MG63 (cell line): Measurements from ENCODE around the gene TOLLIP. TPM values are rescaled to one million over a fixed set of nuclear protein-coding genes. Genes with fewer than 3 reads are reported as not detected.
A peak's percentile ranks its signal among the peaks of the same experiment; 100 is the strongest.

Source experiments
- DNase-seq: peaks from one replicate; pipeline ENCODE4 v3.0.0-alpha.2; 2020
- H3K27me3 ChIP-seq: fragments of 250-450 bp; sonication (Bioruptor Pico); 2 replicates; pipeline ENCODE4 v1.5.1; 2020; ENCODE audit warnings: mild to moderate bottlenecking, moderate library complexity
- H3K36me3 ChIP-seq: fragments of 250-450 bp; sonication (Bioruptor Pico); 2 replicates; pipeline ENCODE4 v1.5.1; 2020; ENCODE audit warnings: mild to moderate bottlenecking, moderate library complexity
- H3K4me3 ChIP-seq: fragments of 250-450 bp; sonication (Bioruptor Pico); 2 replicates; pipeline ENCODE4 v1.5.1; 2020; ENCODE audit warnings: mild to moderate bottlenecking, moderate library complexity
- H3K9me3 ChIP-seq: fragments of 250-450 bp; sonication (Bioruptor Pico); 2 replicates; pipeline ENCODE4 v1.5.1; 2020; ENCODE audit warnings: mild to moderate bottlenecking, moderate library complexity
- total RNA-seq: library from RNA; depleted of rRNA; stranded (reverse); fragments of >200 nt; shearing (Covaris generic); gene quantifications from 2 replicates; pipeline ENCODE4 v1.2.3, GENCODE V29; 2014; ENCODE audit warnings: low replicate concordance

TOLLIP gene
- total RNA-seq, 1 experiment from 2014 or later: 27.3 TPM

DNA sequence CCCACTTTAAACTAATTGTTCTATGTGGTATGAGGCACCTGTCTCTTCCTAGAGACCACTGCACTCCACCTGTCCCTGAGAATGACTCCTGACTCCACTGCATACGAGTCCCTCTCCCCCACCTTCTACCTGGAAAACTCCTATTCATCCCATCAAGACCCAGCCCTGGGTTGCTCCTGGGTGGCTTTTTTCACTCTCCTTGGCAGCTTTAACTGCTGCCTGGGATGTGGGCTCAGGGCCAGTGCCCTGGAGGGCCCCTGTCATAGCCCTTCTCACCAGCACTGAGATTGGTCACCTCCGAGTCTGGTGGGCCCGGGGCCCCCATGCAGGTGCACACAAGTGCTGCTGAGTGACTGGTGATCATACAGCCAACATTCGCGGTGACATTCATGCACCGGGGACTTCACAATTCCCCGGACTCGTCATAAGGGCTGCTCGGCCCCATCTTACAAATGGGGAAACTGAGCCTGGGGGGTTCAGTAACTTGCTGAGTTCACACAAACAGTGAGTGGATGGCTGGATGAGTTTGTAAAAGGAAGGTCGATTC lies 25.9 kb upstream of the TOLLIP start:
- Histone ChIP-seq H3K27me3 (no peaks in the 10 kb centered on the region), H3K36me3 (no peaks in the 10 kb centered on the region), H3K4me3 (peak overlapping the region; percentile 33), H3K9me3 (no peaks in the 10 kb centered on the region)
- DNase-seq: no peak

DNA sequence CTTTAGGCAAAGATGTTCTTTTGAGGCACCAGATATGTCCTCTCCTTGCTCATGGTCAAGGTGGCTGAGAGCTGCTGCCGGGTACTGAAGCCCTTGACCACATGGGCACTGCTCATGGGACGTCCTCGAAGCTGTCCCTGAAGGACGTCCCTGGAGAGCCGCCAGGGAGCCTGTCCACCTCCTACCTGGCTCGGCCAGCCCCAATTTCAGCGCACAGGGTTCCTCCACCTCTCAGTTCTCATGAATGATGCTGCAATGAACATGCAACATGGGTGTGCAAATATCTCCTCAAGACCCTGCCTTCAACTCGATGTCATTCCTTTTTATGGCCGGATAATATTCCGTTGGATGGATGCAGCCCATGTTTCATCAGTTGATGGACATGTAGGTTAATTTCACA lies 24.4 kb upstream of the TOLLIP start:
- Histone ChIP-seq H3K9me3 (no peaks in the 10 kb centered on the region; the same call in 1 of the 2 replicates), H3K27me3 (no peaks in the 10 kb centered on the region)
- DNase-seq: no peak

DNA sequence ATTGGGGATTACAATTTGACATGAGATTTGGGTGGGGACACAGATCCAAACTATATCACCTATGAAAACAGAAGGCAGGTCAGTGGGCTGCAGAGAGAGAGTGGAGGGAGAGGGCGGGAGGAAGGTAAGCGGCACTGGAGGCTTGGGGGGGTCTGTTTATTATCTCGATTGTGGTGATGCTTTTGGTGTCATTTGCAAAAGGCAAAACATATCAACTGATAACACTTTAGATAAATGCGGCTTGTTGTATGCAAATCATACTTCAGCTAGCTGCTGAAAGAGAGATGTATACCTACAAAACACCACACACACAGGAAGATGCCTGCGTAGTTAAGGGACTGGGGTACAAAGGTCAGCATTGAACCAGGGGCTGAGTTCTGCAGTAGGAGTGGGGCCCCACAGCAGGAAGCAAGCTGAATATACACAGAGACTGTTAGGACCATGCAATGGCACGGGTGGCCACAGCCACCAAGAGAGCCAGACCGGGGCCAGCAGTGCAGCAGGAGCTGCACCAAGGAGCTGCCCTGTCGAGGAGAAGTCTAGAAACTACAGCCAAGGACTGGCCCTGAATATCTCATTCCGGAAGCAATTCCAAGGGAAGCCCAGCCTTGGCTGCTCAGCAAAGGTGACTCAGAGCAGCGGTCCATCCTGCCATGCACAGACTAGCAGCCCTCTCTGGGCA lies 23.8 kb upstream of the TOLLIP start:
- H3K36me3 ChIP-seq: no peaks in the 10 kb centered on the region
- H3K27me3 ChIP-seq: no peaks in the 10 kb centered on the region
- peak; percentile 69 for DNase-seq
- H3K4me3 ChIP-seq: no peak overlapping the region
- peaks cover under 1% of the 10 kb centered on the region for H3K9me3 ChIP-seq

More for the DNA sequence above, 24.4 kb upstream of the TOLLIP start:
- H3K4me3 ChIP-seq: no peak overlapping the region
- no peaks in the 10 kb centered on the region for H3K36me3 ChIP-seq

DNA sequence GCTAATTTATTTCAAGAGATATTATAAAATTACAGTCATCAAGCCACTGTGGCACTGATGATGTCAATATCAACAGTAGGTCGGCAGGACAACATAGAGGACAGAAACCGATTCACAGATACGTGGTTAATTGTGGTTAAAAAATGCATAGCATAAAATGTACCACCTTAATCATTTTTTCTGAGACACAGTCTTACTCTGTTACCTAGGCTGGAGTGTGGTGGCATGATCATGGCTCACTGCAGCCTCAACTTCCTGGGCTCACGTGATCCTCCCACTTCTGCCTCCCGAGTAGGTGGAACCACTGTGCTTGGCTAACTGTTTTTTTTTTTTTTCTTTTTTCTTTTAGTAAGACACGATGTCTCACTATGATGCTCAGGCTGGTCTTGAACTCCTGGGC lies 21.0 kb upstream of the TOLLIP start:
- Histone ChIP-seq H3K4me3 (no peak overlapping the region), H3K36me3 (no peaks in the 10 kb centered on the region), H3K27me3 (no peaks in the 10 kb centered on the region), H3K9me3 (peaks cover 9% of the 10 kb centered on the region)
- no peak for DNase-seq

DNA sequence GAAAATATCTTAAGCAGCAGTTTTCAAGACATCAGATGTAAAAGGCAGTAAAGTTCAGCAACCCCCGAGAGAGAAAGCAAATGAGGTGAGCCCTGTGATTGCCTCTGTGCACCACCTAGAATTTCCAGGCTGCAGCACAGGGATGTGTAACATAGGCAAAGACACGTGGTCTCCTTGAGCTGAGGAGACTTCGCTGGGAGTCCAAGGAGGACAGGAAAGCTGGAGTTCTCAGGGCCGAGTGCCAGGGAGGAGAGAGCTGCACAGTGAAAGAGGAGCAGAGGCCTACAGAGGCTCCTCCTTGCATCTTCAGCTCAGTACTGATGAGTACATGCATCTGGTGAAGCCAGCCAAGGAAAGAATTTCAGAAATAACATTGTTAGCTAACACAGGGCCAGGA lies 17.6 kb upstream of the TOLLIP start:
- Histone ChIP-seq H3K27me3 (no peaks in the 10 kb centered on the region), H3K4me3 (no peak overlapping the region), H3K36me3 (no peaks in the 10 kb centered on the region), H3K9me3 (peaks cover 9% of the 10 kb centered on the region)
- no peak for DNase-seq

DNA sequence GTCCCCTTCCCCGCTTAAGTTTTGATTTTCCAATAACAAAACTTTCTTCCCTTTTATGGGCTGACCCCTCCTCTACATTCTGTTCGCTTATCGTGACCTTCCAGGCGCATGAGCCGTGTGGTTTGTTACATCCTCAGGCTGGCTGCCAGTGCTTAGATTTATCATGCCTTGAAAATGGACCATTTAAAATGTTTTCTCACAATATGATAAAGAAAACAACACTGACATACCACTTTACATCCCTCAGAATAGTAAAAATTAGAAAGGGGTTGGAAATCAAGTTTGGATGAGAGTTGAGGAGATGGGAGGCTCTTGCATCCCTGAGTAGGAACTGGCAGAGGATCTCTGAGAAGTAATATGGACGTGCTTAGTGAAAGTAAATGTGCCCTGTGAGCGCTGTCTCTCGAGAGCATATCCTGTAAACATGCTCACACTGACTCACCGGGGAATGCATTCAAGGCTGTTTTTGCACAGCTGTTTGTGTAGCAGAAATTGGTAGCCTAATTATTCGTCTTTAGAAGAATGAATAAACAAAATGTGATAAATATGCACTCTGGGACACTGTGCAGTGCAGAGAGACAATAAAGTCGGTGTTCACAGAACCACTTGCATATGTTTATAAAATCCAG lies 17.1 kb upstream of the TOLLIP start:
- DNase-seq: peak; percentile 45
- no peak overlapping the region for H3K4me3 ChIP-seq
- H3K27me3 ChIP-seq: no peaks in the 10 kb centered on the region
- H3K9me3 ChIP-seq: peaks cover 9% of the 10 kb centered on the region
- H3K36me3 ChIP-seq: no peaks in the 10 kb centered on the region

DNA sequence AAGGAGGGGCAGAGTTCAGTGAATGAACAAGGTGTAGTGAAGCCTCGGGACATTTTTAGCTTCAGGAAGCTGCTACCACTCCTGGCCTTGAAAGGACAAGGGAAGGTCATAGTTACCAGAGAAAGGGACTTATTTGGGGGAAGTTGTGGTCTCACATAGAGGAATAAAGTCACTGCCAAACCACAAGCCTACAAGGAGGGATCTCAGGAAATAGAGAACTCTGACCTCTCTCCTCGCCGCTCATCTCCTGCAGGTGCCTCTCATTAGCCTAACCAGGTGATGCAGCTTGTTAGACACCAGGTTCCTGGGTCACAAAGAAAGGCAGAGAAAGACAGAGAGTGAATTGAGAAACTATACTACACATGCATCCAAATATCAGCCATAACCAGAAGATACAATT lies 14.3 kb upstream of the TOLLIP start:
- H3K36me3 ChIP-seq: no peaks in the 10 kb centered on the region
- peaks cover 9% of the 10 kb centered on the region for H3K9me3 ChIP-seq
- H3K4me3 ChIP-seq: no peak overlapping the region
- DNase-seq: no peak
- no peaks in the 10 kb centered on the region for H3K27me3 ChIP-seq

DNA sequence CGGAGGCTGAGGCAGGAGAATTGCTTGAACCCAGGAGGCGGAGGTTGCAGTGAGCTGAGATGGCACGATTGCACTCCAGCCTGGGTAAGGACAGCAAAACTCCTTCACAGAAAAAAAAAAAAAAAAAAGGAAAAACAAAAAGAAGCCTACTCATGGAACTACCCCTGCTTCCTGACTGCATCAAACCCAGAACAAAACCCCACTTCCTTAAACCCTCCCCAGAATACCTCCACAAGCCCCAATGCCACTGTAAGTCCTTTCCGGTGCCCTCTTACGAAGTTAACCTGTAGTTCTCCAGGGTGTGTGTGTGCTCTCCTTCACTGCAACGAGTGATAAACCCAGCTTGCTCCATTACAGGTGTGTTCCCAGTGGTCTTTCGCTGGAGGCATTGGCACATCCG lies 8.6 kb upstream of the TOLLIP start:
- Histone ChIP-seq H3K36me3 (no peaks in the 10 kb centered on the region), H3K4me3 (no peak overlapping the region), H3K27me3 (no peaks in the 10 kb centered on the region), H3K9me3 (no peaks in the 10 kb centered on the region)
- no peak for DNase-seq

DNA sequence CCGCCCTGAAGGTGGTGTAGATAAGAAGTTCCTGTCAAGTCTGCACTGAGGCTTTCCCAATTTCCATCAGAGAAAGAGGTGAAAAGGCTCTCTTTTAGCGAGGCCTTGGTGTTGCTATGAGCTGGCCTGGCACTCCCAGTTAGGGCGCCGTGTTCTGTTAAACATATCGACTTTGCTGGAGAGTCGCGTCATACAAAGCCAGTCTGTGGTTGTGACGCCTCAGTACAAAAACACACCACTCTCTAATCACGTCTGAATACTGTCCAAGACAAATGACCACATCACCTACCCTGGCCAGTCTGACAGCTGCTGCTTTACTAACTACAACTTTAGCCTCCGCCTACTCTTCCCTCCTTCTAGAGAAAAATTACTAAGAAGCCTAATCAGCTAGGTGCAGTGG lies 8.0 kb upstream of the TOLLIP start:
- Histone ChIP-seq H3K4me3 (no peak overlapping the region), H3K27me3 (no peaks in the 10 kb centered on the region), H3K36me3 (no peaks in the 10 kb centered on the region), H3K9me3 (no peaks in the 10 kb centered on the region)
- DNase-seq: no peak

DNA sequence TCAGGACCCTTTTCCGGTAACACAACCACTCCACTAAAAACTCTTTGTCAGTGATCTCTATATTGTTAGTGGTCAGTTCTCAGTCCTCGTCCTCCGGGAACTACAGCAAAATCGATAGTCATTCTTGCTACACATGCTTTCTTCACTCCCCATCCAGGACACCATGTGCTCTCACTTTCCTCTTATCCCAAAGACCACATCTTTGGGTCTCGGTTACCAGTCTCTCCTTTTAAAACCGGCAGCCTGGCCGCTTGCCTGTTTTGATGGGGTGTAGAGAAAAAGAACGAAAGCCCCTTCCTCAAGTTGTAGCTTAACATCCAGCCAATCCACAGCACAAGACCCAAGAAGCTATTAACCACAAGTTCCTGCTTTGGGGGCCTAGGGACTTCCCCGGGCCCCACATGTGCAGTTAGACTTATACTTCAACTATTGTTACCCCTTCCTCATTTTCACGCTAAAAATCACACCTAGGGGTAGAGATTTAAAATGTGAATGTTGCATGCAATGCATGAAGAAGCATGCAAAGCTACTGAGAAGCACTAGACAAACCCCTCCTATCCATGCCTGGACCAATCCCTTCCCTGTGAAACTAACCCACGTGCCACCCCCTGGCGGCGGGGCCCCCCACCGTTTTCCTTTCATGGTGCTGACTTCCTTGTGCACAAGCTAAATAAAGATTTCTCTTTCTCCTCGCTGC lies 1.5 kb upstream of the TOLLIP start:
- peaks cover 9% of the 10 kb centered on the region for H3K9me3 ChIP-seq
- H3K4me3 ChIP-seq: peak overlapping the region; percentile 67
- DNase-seq: no peak
- peaks cover 2% of the 10 kb centered on the region; the same call in 1 of the 2 replicates for H3K36me3 ChIP-seq
- H3K27me3 ChIP-seq: no peaks in the 10 kb centered on the region

DNA sequence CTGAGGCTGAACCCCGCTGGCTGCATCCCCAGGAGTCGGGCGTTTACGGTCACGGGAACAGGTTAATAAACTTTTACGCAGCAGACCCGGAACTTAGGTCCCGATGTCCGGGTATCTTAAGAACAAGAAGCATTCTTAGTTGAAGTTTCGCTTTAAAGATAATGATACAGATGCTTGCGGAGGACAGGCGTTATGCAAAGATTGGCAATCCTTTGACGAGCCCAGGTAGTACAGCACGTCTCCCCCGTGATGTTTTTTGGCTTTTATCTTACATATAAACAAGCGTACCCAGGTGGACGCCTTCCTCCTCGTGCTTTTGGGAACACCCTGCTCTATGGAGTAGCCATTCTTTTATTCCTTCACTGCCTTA lies 871 bp upstream of the TOLLIP start:
- peaks cover 2% of the 10 kb centered on the region; the same call in 1 of the 2 replicates for H3K36me3 ChIP-seq
- H3K9me3 ChIP-seq: peaks cover 9% of the 10 kb centered on the region
- no peaks in the 10 kb centered on the region for H3K27me3 ChIP-seq
- H3K4me3 ChIP-seq: peak overlapping the region; percentile 67
- DNase-seq: no peak

DNA sequence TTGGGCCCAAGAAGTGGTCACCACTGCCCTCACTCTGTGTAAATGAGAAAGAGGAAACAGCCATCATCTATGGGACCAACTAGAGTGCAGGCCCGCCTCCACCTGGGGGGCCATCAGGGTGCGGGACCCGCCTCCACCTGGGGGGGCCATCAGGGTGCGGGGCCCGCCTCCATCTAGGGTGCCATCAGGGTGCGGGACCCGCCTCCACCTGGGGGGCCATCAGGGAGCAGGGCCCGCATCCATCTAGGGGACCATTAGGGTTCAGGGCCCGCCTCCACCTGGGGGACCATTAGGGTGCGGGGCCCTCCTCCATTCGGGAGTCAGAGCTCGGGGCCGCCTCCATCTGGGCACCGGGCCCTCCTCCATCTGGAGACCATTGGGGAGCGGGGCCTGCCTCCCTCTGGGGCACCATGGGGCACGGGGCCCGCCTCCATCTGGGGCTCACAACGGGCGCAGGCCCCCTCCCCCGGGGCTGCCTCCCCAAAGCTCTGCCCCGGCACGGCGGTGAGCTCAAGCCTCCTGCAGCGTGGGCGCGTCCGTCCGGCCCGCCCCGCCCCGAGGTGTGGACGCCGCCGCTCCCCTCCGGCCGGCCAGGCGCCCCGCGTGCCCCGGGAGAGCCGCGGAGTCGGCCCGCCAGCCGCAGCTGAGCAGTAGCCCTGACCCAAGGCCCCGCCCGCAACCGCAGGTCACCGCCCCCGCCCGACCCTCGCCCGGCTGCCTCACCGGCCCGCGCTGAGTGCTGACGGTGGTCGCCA lies 512 bp downstream of the TOLLIP start:
- DNase-seq: peak; percentile 67
- peaks cover 2% of the 10 kb centered on the region for H3K36me3 ChIP-seq
- peak overlapping the region; percentile 67 for H3K4me3 ChIP-seq
- H3K9me3 ChIP-seq: peaks cover 9% of the 10 kb centered on the region
- H3K27me3 ChIP-seq: no peaks in the 10 kb centered on the region

DNA sequence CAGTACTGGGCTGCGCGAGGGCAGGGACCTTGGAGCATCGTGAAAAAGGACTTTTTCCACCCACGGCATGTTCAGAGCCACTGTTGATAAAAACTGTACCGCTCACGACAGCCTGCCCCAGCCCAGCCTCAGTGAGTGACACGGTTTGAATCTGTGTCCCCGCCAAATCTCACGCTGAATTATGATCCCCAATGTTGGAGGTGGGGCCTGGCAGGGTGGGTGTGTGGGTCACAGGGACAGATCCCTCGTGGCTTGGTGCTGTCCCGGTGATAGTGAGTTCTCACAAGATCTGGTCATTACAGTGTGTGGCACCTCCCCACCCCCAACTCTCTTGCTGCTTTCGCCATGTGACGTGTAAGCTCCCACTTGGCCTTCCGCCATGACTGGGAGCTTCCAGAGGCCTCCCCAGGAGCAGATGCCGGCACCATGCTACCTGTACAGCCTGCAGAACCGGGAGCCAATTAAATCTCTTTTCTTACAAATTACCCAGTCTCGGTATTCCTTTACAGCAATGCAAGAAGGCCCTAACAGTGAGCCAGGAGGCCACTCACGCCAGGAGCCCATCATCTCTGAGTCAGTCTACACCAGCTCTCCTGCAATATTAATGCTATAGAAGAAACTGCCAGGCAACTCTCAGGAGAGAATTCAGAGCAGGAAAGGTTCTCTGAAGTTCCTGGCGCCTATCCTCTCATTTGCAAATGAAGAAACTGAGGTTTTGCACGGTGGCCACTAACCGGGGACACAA lies 1.3 kb downstream of the TOLLIP start:
- peak; percentile 37 for DNase-seq
- peaks cover 2% of the 10 kb centered on the region for H3K36me3 ChIP-seq
- H3K4me3 ChIP-seq: peak overlapping the region; percentile 67
- H3K9me3 ChIP-seq: peaks cover 9% of the 10 kb centered on the region
- H3K27me3 ChIP-seq: no peaks in the 10 kb centered on the region

DNA sequence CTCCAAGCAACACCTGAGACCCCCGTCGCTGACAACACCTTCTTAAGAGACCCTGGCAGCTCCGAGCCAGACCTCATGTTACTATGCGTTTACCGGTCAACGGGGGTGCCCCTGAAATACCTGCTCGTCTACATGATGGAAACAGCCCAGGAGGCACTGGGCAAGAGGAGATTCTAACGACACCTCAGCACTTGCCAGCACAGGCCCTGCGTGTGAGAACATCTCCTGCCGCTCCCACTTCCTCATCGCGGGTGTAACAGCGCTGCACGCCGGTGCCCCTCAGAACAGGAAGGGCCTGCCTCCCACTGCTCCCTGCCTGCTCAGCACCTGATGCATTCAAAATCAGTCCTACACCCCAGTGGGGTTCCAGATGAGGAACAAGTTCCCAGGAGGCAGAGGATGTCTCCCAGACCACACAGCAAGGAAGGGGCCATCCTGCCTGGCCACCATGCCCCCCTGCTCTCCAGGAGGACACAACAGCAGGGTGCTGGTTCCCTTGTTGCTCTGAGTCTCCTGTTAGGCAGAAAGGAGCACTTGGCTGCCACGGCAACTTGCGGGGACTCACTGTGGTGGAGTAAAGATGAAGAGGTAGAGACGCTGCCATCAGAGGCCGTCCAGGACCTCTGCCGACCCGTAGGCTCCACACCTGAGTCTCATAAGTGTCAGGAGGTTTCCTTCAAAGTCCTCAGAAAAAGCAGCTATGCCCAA lies 2.1 kb downstream of the TOLLIP start:
- Histone ChIP-seq H3K4me3 (no peak overlapping the region), H3K9me3 (peaks cover 9% of the 10 kb centered on the region)
- no peak for DNase-seq

DNA sequence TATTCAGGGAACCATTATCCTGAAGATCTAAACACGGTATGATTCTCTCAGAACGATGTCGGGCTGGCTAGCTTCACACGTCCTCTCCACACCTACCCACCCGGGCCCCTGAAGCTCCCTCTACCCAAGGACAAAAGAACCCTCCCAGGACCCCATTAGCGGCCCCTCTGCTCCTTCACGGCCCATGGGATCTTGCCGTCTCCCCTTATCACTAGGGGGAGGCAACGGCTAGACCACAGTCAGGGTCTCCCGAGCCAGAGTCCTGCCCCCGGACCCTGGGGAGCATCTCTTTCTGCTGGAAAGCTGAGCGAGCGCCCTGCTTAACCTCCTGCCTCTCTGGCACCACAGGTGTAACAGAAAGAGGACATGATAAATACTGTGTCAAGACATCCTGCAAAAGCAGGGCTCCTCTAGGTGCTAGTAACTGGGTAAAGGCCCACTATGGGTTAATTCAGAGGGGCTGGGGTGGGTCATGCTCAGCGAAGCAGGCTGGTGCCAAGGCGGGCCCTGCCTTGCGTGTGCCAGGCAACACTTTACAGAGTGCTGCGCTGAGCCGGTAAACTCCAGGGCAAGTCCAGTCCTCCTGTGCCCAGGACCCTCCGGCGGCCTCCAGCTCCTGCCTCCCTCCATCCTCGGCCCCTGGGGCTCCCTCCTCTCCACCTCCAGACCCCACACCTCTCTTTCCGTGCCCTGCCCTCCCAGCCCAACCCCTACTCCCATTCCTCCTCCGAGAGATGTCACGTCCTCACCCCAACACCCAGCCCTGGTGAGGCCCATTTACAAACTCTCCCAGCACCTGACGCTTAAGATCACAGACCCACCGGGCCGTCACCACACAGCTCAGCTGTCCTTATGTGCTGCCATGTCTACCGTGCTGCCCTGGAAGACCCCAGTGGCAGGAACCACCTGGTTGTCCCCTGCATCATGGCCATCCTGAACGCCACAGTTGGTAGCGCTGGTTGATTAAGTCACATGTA lies 3.0 kb downstream of the TOLLIP start:
- H3K9me3 ChIP-seq: peaks cover 5% of the 10 kb centered on the region
- H3K36me3 ChIP-seq: peaks cover 2% of the 10 kb centered on the region
- H3K4me3 ChIP-seq: no peak overlapping the region
- DNase-seq: no peak
- H3K27me3 ChIP-seq: no peaks in the 10 kb centered on the region

More for the DNA sequence above, 2.1 kb downstream of the TOLLIP start:
- H3K27me3 ChIP-seq: no peaks in the 10 kb centered on the region
- H3K36me3 ChIP-seq: peaks cover 2% of the 10 kb centered on the region
